Immature natural killer cell (primary cell): ENCODE results near the gene NRG2. TPM values are rescaled to one million over a fixed set of nuclear protein-coding genes. Genes with fewer than 3 reads are reported as not detected.

Experiments
- DNase-seq, 3 donors: peaks; one replicate each; pipeline ENCODE4 v3.0.0; 2022; ENCODE audit warnings: mixed read lengths in 1 of 3
- H3K27ac Mint-ChIP-seq, 6 donors: one replicate each; pipeline ENCODE4 v1.8.0; 2020; ENCODE audit warnings: mixed read lengths in 6 of 6, mild to moderate bottlenecking in 5 of 6, inconsistent platforms in 4 of 6, moderate library complexity in 3 of 6
- H3K27me3 Mint-ChIP-seq, 3 donors: one replicate each; pipeline ENCODE4 v1.8.0; 2020 to 2021; ENCODE audit warnings: low read depth in 3 of 3, mild to moderate bottlenecking in 3 of 3, mixed read lengths in 3 of 3, moderate library complexity in 3 of 3, inconsistent platforms in 1 of 3
- H3K36me3 Mint-ChIP-seq, 3 donors: one replicate each; pipeline ENCODE4 v1.8.0; 2020; ENCODE audit warnings: mixed read lengths in 3 of 3, inconsistent platforms in 2 of 3, mild to moderate bottlenecking in 2 of 3
- H3K4me1 Mint-ChIP-seq, 2 donors: one replicate each; pipeline ENCODE4 v1.8.0; 2020; ENCODE audit warnings: inconsistent platforms in 2 of 2, mild to moderate bottlenecking in 2 of 2, mixed read lengths in 2 of 2, moderate library complexity in 1 of 2
- H3K4me3 Mint-ChIP-seq, 5 donors: one replicate each; pipeline ENCODE4 v1.8.0; 2020; ENCODE audit warnings: mild to moderate bottlenecking in 5 of 5, mixed read lengths in 5 of 5, inconsistent platforms in 3 of 5, moderate library complexity in 3 of 5
- H3K9me3 Mint-ChIP-seq, 6 donors: one replicate each; pipeline ENCODE4 v1.8.0; 2020; ENCODE audit warnings: mild to moderate bottlenecking in 6 of 6, mixed read lengths in 6 of 6, inconsistent platforms in 4 of 6, moderate library complexity in 3 of 6
- polyA plus RNA-seq, 3 donors: library from polyadenylated mRNA; unstranded; fragments of 300-500 nt; fragmentation: Illumina TruSeq; gene quantifications; one replicate each; pipeline ENCODE4 v1.2.3, GENCODE V29; 2021

Gene NRG2
- polyA plus RNA-seq, 3 donors from 2014 or later: 0.08 to 0.21 (median 0.08) TPM

DNA sequence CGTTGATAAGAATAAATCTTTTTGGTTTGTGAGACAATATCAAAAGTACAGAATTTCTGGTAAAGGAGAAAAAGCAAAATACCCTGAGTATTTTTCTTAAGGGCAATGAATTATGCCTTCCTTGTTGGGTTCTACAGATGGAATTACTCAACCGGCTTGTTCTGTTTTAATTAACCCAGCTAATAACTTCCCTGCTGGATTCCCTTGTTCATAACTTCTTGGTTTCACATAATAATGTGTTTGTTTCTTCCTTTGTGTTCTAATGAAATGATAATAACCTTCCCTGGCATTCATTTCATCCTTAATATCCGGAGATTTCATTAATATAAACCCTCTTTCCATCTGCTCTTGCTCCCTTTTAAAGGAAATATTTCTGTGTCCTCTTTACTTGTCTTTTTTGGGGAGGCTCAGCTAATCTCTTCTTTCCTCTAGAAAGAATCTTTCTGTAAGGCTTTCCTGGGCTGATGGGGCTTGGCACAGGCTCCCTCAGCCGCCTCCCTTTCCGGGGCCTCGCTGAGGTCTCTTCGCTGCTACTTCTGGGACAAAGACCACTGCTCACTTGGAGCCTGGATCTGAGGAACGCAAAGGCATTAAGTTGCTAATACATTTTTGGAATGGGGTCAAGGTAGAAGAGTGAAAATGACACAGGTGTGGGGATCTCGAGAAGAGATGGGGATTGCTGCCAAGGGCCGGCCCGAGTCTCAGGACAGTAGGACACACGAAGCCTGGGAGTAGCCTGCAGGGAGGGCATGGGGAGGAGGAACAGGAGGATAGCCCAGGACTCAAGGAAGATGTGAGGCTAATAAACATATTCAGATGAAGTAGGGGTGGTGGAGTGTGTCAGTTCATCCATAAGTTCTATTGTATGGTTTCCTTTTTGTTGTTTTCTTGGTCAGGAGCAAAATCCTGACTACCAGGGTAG, 118.5 kb downstream of the NRG2 start:
- Mint-ChIP-seq H3K4me3 (peak overlapping the region in 1 of 5 donors; percentile 1), H3K9me3 (no peaks in the 10 kb centered on the region), H3K36me3 (peaks cover 0 to 3% (median 0%) of the 10 kb centered on the region in 3 donors), H3K27me3 (peaks cover 0 to 4% (median 0%) of the 10 kb centered on the region in 3 donors), H3K27ac (peak overlapping the region in 3 of 6 donors; percentile 36 to 60 (median 58)), H3K4me1 (peaks cover 45 to 56% of the 10 kb centered on the region in 2 donors)
- DNase-seq: no peak

DNA sequence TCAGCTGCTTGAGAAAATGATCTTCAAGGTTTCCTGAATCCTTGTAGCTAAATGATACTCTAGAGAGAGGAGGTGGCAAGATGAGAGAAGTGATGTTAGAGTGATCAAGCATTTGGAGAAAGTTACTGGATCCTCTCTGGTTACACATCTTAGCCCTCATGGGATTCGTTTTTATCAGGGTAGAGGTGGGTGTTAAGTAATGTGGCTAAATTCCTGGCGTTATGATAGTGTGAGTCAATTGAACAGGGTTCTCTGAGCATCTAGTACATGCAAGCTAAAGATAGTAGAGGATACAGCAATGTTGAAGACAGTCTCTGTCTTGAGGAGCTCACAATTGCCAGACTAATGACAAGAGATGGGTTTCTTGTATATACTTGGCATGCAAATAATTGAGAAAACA, 123.8 kb downstream of the NRG2 start:
- no peak for DNase-seq
- Mint-ChIP-seq H3K9me3 (no peaks in the 10 kb centered on the region), H3K27me3 (peaks cover 1 to 9% (median 3%) of the 10 kb centered on the region in 3 donors), H3K36me3 (peaks cover 0 to 3% (median 0%) of the 10 kb centered on the region in 3 donors), H3K4me1 (peaks cover 0 to 6% of the 10 kb centered on the region in 2 donors), H3K4me3 (no peak overlapping the region), H3K27ac (no peak overlapping the region)

DNA sequence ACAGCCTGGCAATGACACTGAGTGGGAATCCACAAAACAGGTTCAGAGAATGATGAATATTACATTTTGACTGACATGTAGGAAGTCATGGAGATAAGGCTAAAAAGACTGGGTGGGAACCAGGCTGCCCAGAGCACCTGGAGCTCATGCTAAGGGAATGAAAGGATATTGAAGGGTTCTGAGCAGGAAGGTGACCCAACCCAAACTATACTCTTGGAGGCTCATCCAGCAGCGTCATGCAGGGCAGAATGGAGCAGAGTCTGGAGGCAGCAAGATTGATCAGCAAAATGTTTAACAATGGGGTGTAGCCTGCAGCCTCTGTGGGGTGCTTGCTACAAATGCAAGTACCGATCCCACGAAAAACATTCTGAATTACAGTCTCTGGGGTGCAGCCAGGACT, 127.3 kb downstream of the NRG2 start:
- DNase-seq: no peak
- Mint-ChIP-seq H3K9me3 (no peaks in the 10 kb centered on the region), H3K36me3 (no peaks in the 10 kb centered on the region), H3K4me3 (no peak overlapping the region), H3K27ac (no peak overlapping the region), H3K4me1 (no peaks in the 10 kb centered on the region), H3K27me3 (peaks cover 1 to 11% (median 6%) of the 10 kb centered on the region in 3 donors)

DNA sequence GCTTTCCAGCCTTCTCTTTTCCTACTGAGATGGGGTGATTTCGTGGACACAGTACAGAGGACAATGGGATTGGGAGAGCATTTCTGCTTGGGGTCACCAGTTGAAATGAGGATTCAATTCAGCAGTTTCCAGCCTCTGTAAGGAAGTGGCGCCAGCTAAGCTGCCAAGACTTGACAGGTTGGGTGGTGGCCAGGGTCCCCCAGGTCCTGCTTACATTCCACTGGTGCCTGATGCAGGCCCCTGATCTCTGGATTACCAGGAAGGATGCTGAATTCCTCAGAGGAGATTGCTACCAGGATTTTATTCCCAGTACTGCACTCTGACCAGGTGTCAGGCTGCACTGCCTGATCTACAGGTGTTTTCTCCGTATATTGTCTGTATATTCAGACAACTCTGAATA, 127.8 kb downstream of the NRG2 start:
- H3K9me3 Mint-ChIP-seq: no peaks in the 10 kb centered on the region
- no peak overlapping the region for H3K27ac Mint-ChIP-seq
- peaks cover 1 to 11% (median 6%) of the 10 kb centered on the region in 3 donors for H3K27me3 Mint-ChIP-seq
- DNase-seq: no peak
- H3K4me3 Mint-ChIP-seq: no peak overlapping the region
- H3K4me1 Mint-ChIP-seq: no peaks in the 10 kb centered on the region
- H3K36me3 Mint-ChIP-seq: no peaks in the 10 kb centered on the region

DNA sequence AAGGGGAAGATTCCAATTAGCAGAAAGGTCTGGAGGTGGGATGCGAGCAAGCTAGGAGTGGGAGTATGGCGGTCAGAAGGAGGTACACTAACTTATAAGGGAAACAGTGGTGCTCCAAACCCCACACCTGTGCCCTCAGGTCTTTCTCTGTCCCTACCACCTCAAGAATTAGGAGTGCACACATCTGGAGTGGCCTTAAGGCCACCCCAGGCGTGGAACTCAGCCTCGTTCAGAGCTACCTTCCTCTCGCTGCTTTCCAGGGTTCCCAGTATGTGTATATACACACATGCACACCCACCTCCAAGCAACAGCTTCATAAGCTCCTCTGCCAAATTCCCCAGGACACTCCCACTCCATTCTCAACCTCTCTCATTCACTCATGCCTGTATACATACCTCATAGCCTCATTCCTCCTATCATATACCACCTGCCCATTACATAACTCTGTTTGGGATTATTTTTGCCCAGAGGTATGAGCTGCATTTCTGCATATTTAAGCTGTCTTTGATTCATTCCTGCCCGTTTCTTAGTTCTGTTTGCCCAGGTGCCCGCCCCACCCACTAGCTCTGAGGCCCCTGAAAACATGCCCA, 128.8 kb downstream of the NRG2 start:
- Mint-ChIP-seq H3K27me3 (peaks cover 1 to 11% (median 6%) of the 10 kb centered on the region in 3 donors), H3K27ac (no peak overlapping the region), H3K9me3 (no peaks in the 10 kb centered on the region), H3K4me1 (no peaks in the 10 kb centered on the region), H3K36me3 (no peaks in the 10 kb centered on the region), H3K4me3 (no peak overlapping the region)
- no peak for DNase-seq

DNA sequence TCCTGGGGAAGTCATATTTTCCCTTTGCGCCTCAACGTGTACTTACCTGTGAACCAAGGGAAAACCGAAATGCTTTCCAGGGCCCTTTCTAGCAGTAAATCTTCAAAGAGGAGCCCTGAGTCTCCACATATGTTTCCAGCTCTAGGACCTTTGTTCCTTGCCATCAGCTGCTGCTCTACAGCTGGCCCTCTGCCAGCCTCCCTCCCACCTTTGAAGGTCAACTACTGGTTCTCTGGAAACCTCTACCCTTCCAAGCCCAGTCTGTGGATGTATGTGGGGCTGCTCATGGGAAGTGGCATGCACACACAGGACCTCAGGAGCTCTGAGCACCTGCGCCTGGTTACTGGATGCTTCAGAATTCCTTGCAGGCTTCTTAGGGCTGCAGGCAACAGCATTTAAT, 130.3 kb downstream of the NRG2 start:
- Mint-ChIP-seq H3K9me3 (no peaks in the 10 kb centered on the region), H3K27ac (peak overlapping the region in 1 of 6 donors; percentile 4)

DNA sequence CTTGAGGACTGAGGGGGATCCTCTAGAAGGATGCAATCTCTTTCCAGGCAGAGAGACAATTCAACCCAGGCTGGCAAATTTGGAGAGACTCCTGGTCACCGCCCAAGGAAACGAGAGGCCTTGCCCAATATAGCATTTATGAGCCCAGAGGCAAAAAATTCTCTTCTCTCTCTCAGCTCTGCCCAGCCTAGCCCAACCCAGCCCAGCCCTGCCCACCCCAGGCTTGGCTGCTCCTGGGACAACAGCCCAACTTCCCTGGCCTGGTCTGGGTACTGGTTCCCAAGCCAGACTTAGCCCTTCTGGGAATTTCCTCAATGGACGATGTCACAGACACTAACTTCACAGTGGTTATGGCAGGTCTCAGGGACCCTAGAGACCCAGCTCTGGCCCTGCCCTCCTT, 130.9 kb downstream of the NRG2 start:
- Mint-ChIP-seq H3K4me3 (no peak overlapping the region), H3K27ac (no peak overlapping the region), H3K9me3 (no peaks in the 10 kb centered on the region), H3K36me3 (no peaks in the 10 kb centered on the region), H3K27me3 (peaks cover 1 to 8% (median 3%) of the 10 kb centered on the region in 3 donors), H3K4me1 (no peaks in the 10 kb centered on the region)
- no peak for DNase-seq

More for the DNA sequence above, 130.3 kb downstream of the NRG2 start:
- peaks cover 1 to 10% (median 6%) of the 10 kb centered on the region in 3 donors for H3K27me3 Mint-ChIP-seq
- H3K4me1 Mint-ChIP-seq: no peaks in the 10 kb centered on the region
- H3K4me3 Mint-ChIP-seq: no peak overlapping the region
- no peak for DNase-seq
- H3K36me3 Mint-ChIP-seq: no peaks in the 10 kb centered on the region

DNA sequence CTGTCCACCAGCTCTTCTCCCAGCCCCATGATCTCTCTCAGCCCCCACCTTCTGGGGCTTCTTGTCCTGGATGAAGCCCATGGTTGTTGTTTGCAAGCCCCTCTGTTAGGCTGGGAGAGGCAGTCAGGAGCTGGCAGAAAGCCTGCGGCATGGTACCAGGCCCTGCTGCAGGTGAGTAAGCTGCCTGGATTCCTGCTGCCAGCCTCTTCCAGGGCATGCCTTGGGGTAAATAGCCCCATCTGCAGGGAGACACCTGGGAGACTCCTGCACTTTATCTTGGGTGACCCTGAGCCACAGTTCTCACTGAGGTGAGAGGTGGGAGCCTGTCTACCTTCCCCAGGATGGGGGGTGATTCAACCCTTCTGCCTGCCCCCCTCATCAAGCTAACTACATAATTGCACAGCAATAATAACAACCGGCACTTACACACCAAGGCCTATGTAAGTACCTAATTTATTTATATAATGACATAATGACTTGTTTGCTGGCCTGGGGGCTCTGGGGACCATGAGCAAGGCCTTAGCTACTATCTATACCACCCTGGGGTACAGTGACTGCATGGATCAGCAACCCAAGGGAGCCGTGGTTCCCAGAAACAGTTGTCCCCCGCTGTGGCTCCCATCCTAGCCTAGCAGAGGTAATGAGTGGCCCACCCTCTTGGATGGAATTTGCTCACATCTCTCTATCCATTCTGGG, 131.5 kb downstream of the NRG2 start:
- Mint-ChIP-seq H3K27me3 (peaks cover 1 to 6% (median 3%) of the 10 kb centered on the region in 3 donors), H3K36me3 (no peaks in the 10 kb centered on the region), H3K27ac (no peak overlapping the region), H3K4me3 (no peak overlapping the region), H3K4me1 (no peaks in the 10 kb centered on the region), H3K9me3 (no peaks in the 10 kb centered on the region)
- DNase-seq: no peak

DNA sequence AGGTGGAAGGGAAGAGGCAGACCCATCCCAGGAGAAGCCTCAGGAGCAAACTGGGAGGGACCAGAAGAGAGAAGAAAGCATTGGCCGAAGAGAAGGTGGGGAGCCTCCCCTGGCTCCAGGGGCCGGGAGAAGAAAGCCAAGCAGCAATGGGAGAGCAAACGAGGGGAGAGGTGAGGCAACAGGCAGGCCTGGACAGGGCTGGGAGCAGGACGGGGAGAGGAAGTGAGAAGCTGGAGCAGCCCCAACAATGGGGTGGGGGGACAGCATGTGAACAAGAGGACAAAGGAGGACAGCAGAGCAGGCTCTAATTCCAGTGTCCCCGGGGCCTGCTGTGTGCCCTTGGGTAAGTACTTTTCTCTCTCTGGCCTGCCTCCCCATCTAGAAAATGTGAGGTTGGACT, 132.2 kb downstream of the NRG2 start:
- Mint-ChIP-seq H3K27ac (no peak overlapping the region), H3K4me1 (no peaks in the 10 kb centered on the region), H3K4me3 (no peak overlapping the region), H3K9me3 (no peaks in the 10 kb centered on the region), H3K36me3 (no peaks in the 10 kb centered on the region), H3K27me3 (peaks cover 1 to 3% (median 3%) of the 10 kb centered on the region in 3 donors)
- DNase-seq: no peak

DNA sequence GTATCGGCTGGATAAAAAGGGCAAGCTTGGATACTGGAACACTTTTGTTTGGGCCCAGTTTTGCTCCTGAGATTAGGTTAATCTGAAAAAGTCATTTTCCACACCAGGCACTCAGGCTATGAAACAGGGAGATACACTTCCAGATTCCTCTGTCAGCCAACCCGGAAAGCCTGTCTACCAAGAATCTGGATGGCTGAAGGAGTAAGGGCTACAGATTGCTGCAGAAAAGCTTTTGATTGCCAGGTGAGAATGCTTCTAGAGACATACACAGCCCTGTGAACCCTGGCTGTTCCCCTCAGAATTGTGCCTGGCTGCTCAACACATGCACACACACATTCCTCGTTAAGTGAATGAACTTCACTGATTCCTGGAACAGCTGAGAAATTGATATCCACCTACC, 133.1 kb downstream of the NRG2 start:
- peaks cover 3 to 6% (median 6%) of the 10 kb centered on the region in 3 donors for H3K27me3 Mint-ChIP-seq
- H3K4me1 Mint-ChIP-seq: peaks cover 0 to 2% of the 10 kb centered on the region in 2 donors
- H3K27ac Mint-ChIP-seq: no peak overlapping the region
- no peaks in the 10 kb centered on the region for H3K36me3 Mint-ChIP-seq
- H3K4me3 Mint-ChIP-seq: no peak overlapping the region
- no peaks in the 10 kb centered on the region for H3K9me3 Mint-ChIP-seq
- no peak for DNase-seq

DNA sequence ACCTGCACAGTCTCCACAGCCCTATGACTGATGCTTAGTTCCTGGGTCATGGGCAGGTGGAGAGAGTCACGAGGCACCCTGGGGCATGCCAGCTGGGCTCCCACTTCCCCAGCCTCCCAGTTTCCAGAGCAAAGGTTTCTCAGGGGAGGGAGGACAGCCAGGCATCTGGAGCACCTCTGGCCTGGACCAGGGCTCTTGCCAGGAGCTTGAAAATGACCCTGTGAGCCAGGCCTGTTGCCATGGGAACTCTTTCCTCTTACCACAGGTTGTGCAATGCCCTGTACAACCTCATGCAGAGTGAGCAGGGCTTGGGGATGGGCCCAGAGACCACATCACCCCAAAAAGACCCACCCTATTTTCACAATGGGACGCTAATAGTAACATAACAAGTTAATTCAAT, 134.3 kb downstream of the NRG2 start:
- H3K27me3 Mint-ChIP-seq: peaks cover 3 to 6% (median 5%) of the 10 kb centered on the region in 3 donors
- H3K36me3 Mint-ChIP-seq: no peaks in the 10 kb centered on the region
- no peak overlapping the region for H3K27ac Mint-ChIP-seq
- DNase-seq: no peak
- peaks cover 0 to 2% of the 10 kb centered on the region in 2 donors for H3K4me1 Mint-ChIP-seq
- H3K9me3 Mint-ChIP-seq: no peaks in the 10 kb centered on the region
- no peak overlapping the region for H3K4me3 Mint-ChIP-seq

DNA sequence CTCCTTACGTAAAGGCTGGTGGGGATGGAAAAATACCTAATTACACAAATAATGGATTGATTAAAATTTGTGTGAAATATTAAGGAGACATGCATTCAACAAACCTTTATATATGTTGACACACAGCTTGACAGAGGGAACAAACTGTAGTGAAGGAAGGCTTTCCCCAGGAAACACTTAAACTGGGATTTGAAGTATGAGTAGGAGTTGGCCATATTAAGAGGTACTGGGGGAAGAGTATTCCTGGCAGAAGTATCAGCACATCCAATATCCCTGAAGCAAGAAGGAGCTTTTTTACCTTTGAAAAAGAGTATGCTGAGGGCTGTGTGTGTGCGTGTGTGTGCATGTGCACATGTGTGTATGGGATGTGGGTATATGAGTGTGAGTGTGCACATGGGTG, 136.4 kb downstream of the NRG2 start:
- H3K27me3 Mint-ChIP-seq: peaks cover 12 to 19% (median 17%) of the 10 kb centered on the region in 3 donors
- H3K4me3 Mint-ChIP-seq: no peak overlapping the region
- no peaks in the 10 kb centered on the region for H3K36me3 Mint-ChIP-seq

DNA sequence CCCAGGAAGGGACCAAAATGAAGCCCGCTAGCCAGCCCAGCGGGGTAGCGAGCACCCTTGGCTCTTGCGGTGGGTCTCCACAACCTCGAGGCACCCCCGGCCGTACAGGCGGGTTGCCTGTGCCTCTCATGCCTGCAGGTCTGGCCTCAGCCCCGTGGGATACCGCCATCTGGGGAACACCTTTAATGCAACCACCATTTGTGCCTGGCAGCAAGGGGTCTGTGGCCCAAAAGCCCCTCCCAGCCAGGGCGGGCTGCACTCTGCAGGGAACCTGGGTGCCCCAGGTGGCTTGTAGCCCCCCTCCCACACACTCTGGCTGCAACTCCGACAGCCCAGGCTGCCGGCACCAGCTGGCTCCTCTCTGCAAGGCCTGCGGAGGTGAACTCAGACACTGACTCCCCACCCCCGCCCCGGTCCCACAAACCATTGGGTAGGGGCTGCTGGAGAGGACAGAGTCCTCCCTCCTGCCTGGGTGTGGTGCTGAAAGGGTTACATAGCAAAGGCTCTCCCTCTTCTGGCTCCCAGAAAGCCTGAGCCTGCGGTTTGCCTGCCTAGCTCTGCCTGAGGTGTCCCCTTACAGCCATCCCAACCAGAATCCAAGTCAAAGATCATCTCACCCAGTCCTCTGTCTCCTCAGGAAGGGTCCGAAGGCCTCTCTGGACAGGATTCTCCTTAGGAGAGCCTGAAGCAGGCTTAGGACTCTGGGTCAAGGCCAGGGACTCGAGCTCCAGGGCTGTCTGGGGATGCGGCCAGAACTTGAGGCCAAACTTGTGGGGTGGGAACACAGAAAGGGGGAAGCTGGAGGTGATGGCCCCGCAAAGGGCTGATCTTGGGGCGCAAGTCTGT, 138.1 kb downstream of the NRG2 start:
- peaks cover 7 to 8% of the 10 kb centered on the region in 2 donors for H3K4me1 Mint-ChIP-seq
- H3K27ac Mint-ChIP-seq: no peak overlapping the region
- no peaks in the 10 kb centered on the region for H3K9me3 Mint-ChIP-seq
- H3K36me3 Mint-ChIP-seq: no peaks in the 10 kb centered on the region
- no peak for DNase-seq
- peak overlapping the region in 1 of 5 donors; percentile 37 for H3K4me3 Mint-ChIP-seq
- peaks cover 12 to 22% (median 16%) of the 10 kb centered on the region in 3 donors for H3K27me3 Mint-ChIP-seq

More for the DNA sequence above, 136.4 kb downstream of the NRG2 start:
- H3K27ac Mint-ChIP-seq: no peak overlapping the region
- H3K4me1 Mint-ChIP-seq: peaks cover 5 to 7% of the 10 kb centered on the region in 2 donors
- no peak for DNase-seq
- no peaks in the 10 kb centered on the region for H3K9me3 Mint-ChIP-seq
